Calu3 (cell line): ENCODE measurements around the gene DDAH1. TPM values are rescaled to one million over a fixed set of nuclear protein-coding genes. Genes with fewer than 3 reads are reported as not detected.

Experiments
- BruUV-seq: library from RNA; stranded (reverse); fragments of 400-500 nt; replicated peaks from 2 replicates; lab custom pipeline; 2021; lab: Mats Ljungman, UMichigan
- CTCF ChIA-PET: fragments of 300-600 bp; sonication (Branson Sonifier 250); formaldehyde crosslinking; loops from one replicate; lab custom pipeline; 2022; ENCODE audit warnings: antibody characterized with exemption; lab: Charles Lee
- DNase-seq: peaks from one replicate; pipeline ENCODE4 v3.0.0; 2022
- H3K27ac Mint-ChIP-seq: one replicate; pipeline ENCODE4 v1.8.0; 2022; ENCODE audit warnings: mixed read lengths; ENCODE audit not compliant: unreplicated experiment
- H3K27me3 Mint-ChIP-seq: one replicate; pipeline ENCODE4 v1.8.0; 2022; ENCODE audit warnings: mixed read lengths; ENCODE audit not compliant: unreplicated experiment
- H3K36me3 Mint-ChIP-seq: one replicate; pipeline ENCODE4 v1.8.0; 2022; ENCODE audit warnings: mild to moderate bottlenecking, moderate library complexity, mixed read lengths; ENCODE audit not compliant: insufficient read depth, unreplicated experiment
- H3K4me1 Mint-ChIP-seq: one replicate; pipeline ENCODE4 v1.8.0; 2022; ENCODE audit warnings: mild to moderate bottlenecking, low read depth, mixed read lengths; ENCODE audit not compliant: unreplicated experiment
- H3K4me3 Mint-ChIP-seq: one replicate; pipeline ENCODE4 v1.8.0; 2022; ENCODE audit warnings: mild to moderate bottlenecking, low read depth, moderate library complexity, mixed read lengths; ENCODE audit not compliant: unreplicated experiment
- H3K9me3 Mint-ChIP-seq: one replicate; pipeline ENCODE4 v1.8.0; 2022; ENCODE audit warnings: low read depth, mixed read lengths; ENCODE audit not compliant: unreplicated experiment
- CTCF ChIP-seq: fragments of 200-600 bp; IDR thresholded peaks from one replicate; pipeline ENCODE4 v1.8.0; 2022; ENCODE audit warnings: antibody characterized with exemption; ENCODE audit not compliant: unreplicated experiment
- intact Hi-C: fragments of 100-400 bp; cut with micrococcal nuclease; formaldehyde crosslinking; loops from one replicate; pipeline ENCODE4 v1.10.0; 2022; ENCODE audit not compliant: unreplicated experiment
- total RNA-seq: library from RNA; stranded (reverse); gene quantifications from 2 replicates; pipeline ENCODE4 v1.2.3, GENCODE V29; 2022

The DDAH1 gene
- total RNA-seq, 1 experiment from 2014 or later, result 84.1 TPM

DNA sequence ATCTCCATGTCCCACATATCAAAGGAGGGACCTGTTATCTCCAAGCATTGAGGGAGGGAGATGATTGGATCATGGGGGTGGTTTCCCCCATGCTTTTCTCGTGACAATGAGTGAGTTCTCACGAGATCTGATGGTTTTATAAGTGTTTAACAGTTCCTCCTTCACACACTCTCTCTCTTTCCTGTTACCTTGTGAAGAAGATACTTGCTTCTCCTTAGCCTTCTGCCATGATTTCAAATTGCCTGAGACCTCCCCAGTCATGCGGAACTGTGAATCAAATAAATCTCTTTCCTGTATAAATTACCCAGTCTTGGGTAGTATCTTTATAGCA is 91.6 kb downstream of the DDAH1 start:
- no peaks in the 10 kb centered on the region for H3K27me3 Mint-ChIP-seq
- CTCF ChIA-PET, result interaction anchor here (0.6 to 2.4 kb wide), 6 partner anchors 12 to 335 kb away, joined by 3 to 12 read pairs (median 4); partner anchors contain the start of gene ZNHIT6
- H3K4me3 Mint-ChIP-seq, result peak overlapping the region; percentile 13
- H3K27ac Mint-ChIP-seq, result peak overlapping the region; percentile 54
- no peak for DNase-seq
- H3K4me1 Mint-ChIP-seq, result peaks cover 59% of the 10 kb centered on the region
- BruUV-seq, result no TSS peak
- peaks cover 2% of the 10 kb centered on the region for H3K9me3 Mint-ChIP-seq
- H3K36me3 Mint-ChIP-seq, result peaks cover 5% of the 10 kb centered on the region
- no peak for TF ChIP-seq CTCF
- intact Hi-C loops, result no loop called here

- CTCF ChIA-PET, result interaction anchor here (1.2 to 2.4 kb wide), 3 partner anchors 11 to 36 kb away, joined by 4 to 12 read pairs (median 5); no protein-coding TSS in a partner anchor
- no TSS peak for BruUV-seq
- H3K27me3 Mint-ChIP-seq, result no peaks in the 10 kb centered on the region
- DNase-seq, result no peak
- intact Hi-C loops, result no loop called here
- peak overlapping the region; percentile 13 for H3K4me3 Mint-ChIP-seq
- TF ChIP-seq CTCF, result no peak
- H3K9me3 Mint-ChIP-seq, result peaks cover 2% of the 10 kb centered on the region
- H3K4me1 Mint-ChIP-seq, result peaks cover 59% of the 10 kb centered on the region
- H3K36me3 Mint-ChIP-seq, result peaks cover 5% of the 10 kb centered on the region
- peak overlapping the region; percentile 54 for H3K27ac Mint-ChIP-seq
These were observed 92.1 kb downstream of the DDAH1 start for GRCh38 chr1:85372683-85373377.

GRCh38 chr1:85371021-85371420 is 93.9 kb downstream of the DDAH1 start:
- no peak for DNase-seq
- Mint-ChIP-seq H3K4me3 (no peak overlapping the region), H3K27ac (no peak overlapping the region), H3K27me3 (no peaks in the 10 kb centered on the region), H3K4me1 (peaks cover 68% of the 10 kb centered on the region), H3K9me3 (peaks cover 2% of the 10 kb centered on the region), H3K36me3 (peaks cover 5% of the 10 kb centered on the region)
- BruUV-seq, result no TSS peak
- intact Hi-C loops, result no loop called here
- TF ChIP-seq CTCF, result no peak
- CTCF ChIA-PET, result interaction anchor here (0.5 to 1.2 kb wide), 2 partner anchors 27 to 29 kb away, joined by 3 to 5 read pairs; no protein-coding TSS in a partner anchor

DNA sequence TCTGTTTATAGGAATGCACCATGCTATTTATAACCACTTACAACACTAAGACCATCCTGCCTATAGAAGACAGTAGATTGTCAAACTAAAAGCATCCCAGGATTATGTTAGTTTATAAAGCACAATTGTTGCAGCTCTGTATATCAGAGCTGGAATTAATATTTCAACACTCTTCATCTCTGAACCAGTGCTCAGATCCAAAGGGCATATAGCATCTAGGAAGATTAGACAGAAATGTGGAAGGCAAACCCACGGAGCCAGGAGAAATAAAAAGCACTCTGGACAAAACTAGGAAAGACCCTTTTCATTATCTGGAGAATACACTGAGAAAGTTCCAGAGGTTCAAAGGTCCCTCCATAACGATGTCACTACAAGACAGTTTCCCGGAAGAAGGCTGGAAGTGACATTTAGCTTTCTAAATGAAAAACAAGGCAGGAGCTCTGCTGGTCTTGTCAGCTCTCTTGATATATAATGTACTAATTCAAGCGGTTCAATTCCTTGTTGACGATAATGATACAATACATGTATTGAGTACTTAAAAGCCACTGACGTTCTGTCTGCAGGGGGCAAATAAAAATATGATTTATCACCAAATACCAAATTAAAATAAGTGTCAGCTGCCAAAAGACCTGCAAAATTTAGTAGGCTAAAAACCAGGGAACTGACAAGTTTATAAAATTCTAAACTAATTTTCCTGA is 96.7 kb downstream of the DDAH1 start:
- no peak for DNase-seq
- intact Hi-C loops, result no loop called here
- no peaks in the 10 kb centered on the region for H3K27me3 Mint-ChIP-seq
- H3K4me1 Mint-ChIP-seq, result peaks cover 55% of the 10 kb centered on the region
- CTCF ChIA-PET, result interaction anchor here (0.9 kb wide), 1 partner anchor 9 kb away, joined by 4 read pairs; no protein-coding TSS in a partner anchor
- no TSS peak for BruUV-seq
- H3K4me3 Mint-ChIP-seq, result no peak overlapping the region
- H3K9me3 Mint-ChIP-seq, result peaks cover 2% of the 10 kb centered on the region
- no peak for TF ChIP-seq CTCF
- H3K27ac Mint-ChIP-seq, result no peak overlapping the region
- no peaks in the 10 kb centered on the region for H3K36me3 Mint-ChIP-seq
